Hepatocyte (in vitro differentiated cells): ENCODE measurements around the gene VAV1. TPM values are rescaled to one million over a fixed set of nuclear protein-coding genes. Genes with fewer than 3 reads are reported as not detected.
"Not testable (repeated sequence)": the region's sequence is repeated elsewhere in the genome, so short reads cannot be mapped to it uniquely, and the experiment has no call there.

Experiments used
- DNase-seq: peaks from one replicate; pipeline ENCODE4 v3.0.0-alpha.2; 2016; ENCODE audit warnings: low spot score
- H2AFZ ChIP-seq: fragments of 200-600 bp; sonication (generic); 2 replicates; pipeline ENCODE4 v1.6.0; 2016; ENCODE audit warnings: antibody characterized with exemption, mild to moderate bottlenecking
- H3K27ac ChIP-seq: fragments of 200-600 bp; sonication (generic); 2 replicates; pipeline ENCODE4 v1.5.1; 2016; ENCODE audit warnings: mild to moderate bottlenecking
- H3K27me3 ChIP-seq: fragments of 200-600 bp; sonication (generic); 2 replicates; pipeline ENCODE4 v1.6.1; 2016
- H3K36me3 ChIP-seq: fragments of 200-600 bp; sonication (generic); replicated peaks from 2 replicates; pipeline ENCODE4 v1.5.1; 2016; ENCODE audit warnings: low read depth; ENCODE audit not compliant: insufficient read depth
- H3K4me1 ChIP-seq: fragments of 200-600 bp; sonication (generic); 2 replicates; pipeline ENCODE4 v1.5.1; 2016; ENCODE audit warnings: mild to moderate bottlenecking, moderate library complexity; ENCODE audit not compliant: insufficient read depth
- H3K4me2 ChIP-seq: fragments of 200-600 bp; sonication (generic); 2 replicates; pipeline ENCODE4 v1.6.0; 2016
- H3K4me3 ChIP-seq: fragments of 200-600 bp; sonication (generic); 2 replicates; pipeline ENCODE4 v1.5.1; 2016; ENCODE audit warnings: mild to moderate bottlenecking
- H3K79me2 ChIP-seq: fragments of 200-600 bp; sonication (generic); 2 replicates; pipeline ENCODE4 v1.6.0; 2017; ENCODE audit warnings: mild to moderate bottlenecking
- H3K9me2 ChIP-seq: fragments of 200-600 bp; sonication (generic); replicated peaks from 2 replicates; pipeline ENCODE4 v1.6.0; 2017; ENCODE audit warnings: mild to moderate bottlenecking; ENCODE audit not compliant: insufficient read depth
- H3K9me3 ChIP-seq: fragments of 200-600 bp; sonication (generic); 2 replicates; pipeline ENCODE4 v1.5.1; 2016; ENCODE audit warnings: low read depth, mild to moderate bottlenecking
- H4K20me1 ChIP-seq: fragments of 200-600 bp; sonication (generic); 2 replicates; pipeline ENCODE4 v1.6.0; 2016; ENCODE audit warnings: mild to moderate bottlenecking; ENCODE audit not compliant: insufficient read depth, poor library complexity, severe bottlenecking
- EZH2 ChIP-seq: fragments of 200-600 bp; sonication (generic); IDR thresholded peaks from 2 replicates; pipeline ENCODE4 v1.6.1; 2016; ENCODE audit warnings: antibody characterized with exemption, mild to moderate bottlenecking, borderline replicate concordance
- EZH2phosphoT487 ChIP-seq: fragments of 200-600 bp; sonication (generic); IDR thresholded peaks from one replicate; pipeline ENCODE4 v1.6.1; 2018; ENCODE audit warnings: antibody characterized with exemption, mild to moderate bottlenecking, low read depth, moderate library complexity; ENCODE audit not compliant: unreplicated experiment, severe bottlenecking
- WGBS: methylation state at CpG from one replicate; pipeline ENCODE4 v1.1.6; 2016; ENCODE audit warnings: low lambda C conversion rate; ENCODE audit errors: missing lambda C conversion rate; 5-methylcytosine and 5-hydroxymethylcytosine counted together
- polyA plus RNA-seq: library from polyadenylated mRNA; unstranded; fragments of >200 nt; fragmentation: Nextera tagmentation; extraction: Ambion mirVana; gene quantifications from 2 replicates; pipeline ENCODE4 v1.2.1, GENCODE V29; 2016
- total RNA-seq: library from RNA; depleted of rRNA; stranded (reverse); fragments of >200 nt; gene quantifications from 2 replicates; pipeline ENCODE4 v1.2.3, GENCODE V29; 2014
- TF ChIP-seq, protein P1 (sequence below): fragments of 200-600 bp; sonication (generic); IDR thresholded peaks from 2 replicates; pipeline ENCODE4 v1.5.1; 2016; ENCODE audit warnings: antibody characterized with exemption, mild to moderate bottlenecking; ENCODE audit not compliant: poor library complexity

The VAV1 gene
- total and polyA plus RNA-seq, 2 experiments from 2014 or later: 0.23 TPM; not detected in 1

DNA sequence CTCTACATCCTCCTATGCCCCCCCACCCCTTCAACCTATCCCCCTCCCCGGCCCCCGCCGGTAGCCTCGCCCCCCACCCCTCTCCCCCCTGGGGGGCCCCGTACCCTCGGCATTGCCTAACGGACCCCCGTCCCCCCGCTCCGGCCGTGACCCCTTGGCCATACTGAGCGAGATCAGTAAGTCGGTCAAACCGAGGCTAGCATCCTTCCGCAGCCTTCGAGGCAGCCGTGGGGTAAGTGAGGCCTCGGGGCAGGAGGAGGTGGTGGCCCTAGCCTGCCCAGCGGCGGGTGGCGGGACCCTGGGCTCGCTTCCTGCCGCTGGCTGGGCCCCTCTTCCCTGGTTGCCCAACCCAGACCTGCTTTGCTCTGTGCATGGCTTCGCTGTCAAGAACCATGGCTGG lies 26.5 kb upstream of the VAV1 start:
- Histone ChIP-seq H4K20me1 (peaks cover 5% of the 10 kb centered on the region), H3K79me2 (peaks cover 36% of the 10 kb centered on the region), H3K9me3 (no peaks in the 10 kb centered on the region), H2AFZ (no peak overlapping the region), H3K27ac (no peak overlapping the region), H3K4me1 (peaks cover 31% of the 10 kb centered on the region), H3K27me3 (no peaks in the 10 kb centered on the region), H3K4me2 (no peak overlapping the region), H3K36me3 (no peaks in the 10 kb centered on the region), H3K4me3 (no peak overlapping the region), H3K9me2 (no peaks in the 10 kb centered on the region)
- no peak for TF ChIP-seq EZH2
- no peak for TF ChIP-seq EZH2phosphoT487
- TF ChIP-seq, protein P1, sequence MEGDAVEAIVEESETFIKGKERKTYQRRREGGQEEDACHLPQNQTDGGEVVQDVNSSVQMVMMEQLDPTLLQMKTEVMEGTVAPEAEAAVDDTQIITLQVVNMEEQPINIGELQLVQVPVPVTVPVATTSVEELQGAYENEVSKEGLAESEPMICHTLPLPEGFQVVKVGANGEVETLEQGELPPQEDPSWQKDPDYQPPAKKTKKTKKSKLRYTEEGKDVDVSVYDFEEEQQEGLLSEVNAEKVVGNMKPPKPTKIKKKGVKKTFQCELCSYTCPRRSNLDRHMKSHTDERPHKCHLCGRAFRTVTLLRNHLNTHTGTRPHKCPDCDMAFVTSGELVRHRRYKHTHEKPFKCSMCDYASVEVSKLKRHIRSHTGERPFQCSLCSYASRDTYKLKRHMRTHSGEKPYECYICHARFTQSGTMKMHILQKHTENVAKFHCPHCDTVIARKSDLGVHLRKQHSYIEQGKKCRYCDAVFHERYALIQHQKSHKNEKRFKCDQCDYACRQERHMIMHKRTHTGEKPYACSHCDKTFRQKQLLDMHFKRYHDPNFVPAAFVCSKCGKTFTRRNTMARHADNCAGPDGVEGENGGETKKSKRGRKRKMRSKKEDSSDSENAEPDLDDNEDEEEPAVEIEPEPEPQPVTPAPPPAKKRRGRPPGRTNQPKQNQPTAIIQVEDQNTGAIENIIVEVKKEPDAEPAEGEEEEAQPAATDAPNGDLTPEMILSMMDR: no peak
- 96% methylated on average over 14 of the region's 24 CpGs for WGBS
- DNase-seq: no peak

DNA sequence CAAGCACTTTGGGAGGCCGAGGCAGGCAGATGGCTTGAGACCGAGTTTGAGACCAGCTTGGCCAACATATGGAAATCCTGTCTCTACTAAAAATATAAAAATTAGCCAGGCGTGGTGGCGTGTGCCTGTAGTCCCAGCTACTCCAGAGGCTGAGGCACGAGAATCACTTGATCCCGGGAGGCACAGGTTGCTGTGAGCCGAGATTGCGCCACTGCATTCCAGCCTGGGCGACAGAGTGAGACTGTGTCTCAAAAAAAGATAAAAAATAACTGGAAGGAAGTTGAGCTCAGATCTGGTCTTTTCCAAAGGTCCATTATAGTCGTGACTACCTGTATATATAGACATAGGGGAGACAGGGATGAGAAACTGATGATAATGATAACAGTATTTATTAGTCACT lies 24.0 kb upstream of the VAV1 start:
- 76% methylated on average over 10 of the region's 10 CpGs for WGBS
- not testable (repeated sequence) for H4K20me1 ChIP-seq, H3K9me2 ChIP-seq, DNase-seq, H3K4me3 ChIP-seq, H2AFZ ChIP-seq, H3K9me3 ChIP-seq, H3K27me3 ChIP-seq, H3K36me3 ChIP-seq, H3K4me2 ChIP-seq
- peak overlapping the region; percentile 24 for H3K27ac ChIP-seq
- peaks cover 27% of the 10 kb centered on the region for H3K4me1 ChIP-seq
- peaks cover 21% of the 10 kb centered on the region for H3K79me2 ChIP-seq

DNA sequence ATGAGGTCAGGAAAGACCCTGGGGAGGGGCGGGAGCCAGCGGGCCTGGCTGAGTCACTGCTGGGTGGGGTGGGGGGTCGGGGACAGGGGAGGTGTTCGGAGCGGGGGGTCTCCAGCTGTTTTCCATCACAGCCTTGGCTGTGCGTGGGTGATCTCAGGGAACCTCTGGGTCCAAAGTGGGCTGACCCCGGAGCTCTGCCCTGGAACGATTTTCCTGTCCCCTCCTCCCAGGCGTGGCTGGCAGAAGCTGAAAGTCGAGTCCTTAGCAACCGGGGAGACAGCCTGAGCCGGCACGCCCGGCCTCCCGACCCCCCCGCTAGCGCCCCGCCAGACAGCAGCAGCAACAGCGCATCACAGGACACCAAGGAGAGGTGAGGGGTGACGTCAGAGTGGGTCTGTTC lies 22.4 kb upstream of the VAV1 start:
- H3K27me3 ChIP-seq: no peaks in the 10 kb centered on the region
- H3K9me2 ChIP-seq: no peaks in the 10 kb centered on the region
- 82% methylated on average over 11 of the region's 20 CpGs for WGBS
- peak overlapping the region; percentile 16 for H3K27ac ChIP-seq
- H3K36me3 ChIP-seq: no peaks in the 10 kb centered on the region
- H3K4me3 ChIP-seq: no peak overlapping the region
- no peak overlapping the region for H3K4me2 ChIP-seq
- peaks cover 13% of the 10 kb centered on the region for H3K4me1 ChIP-seq
- H3K9me3 ChIP-seq: no peaks in the 10 kb centered on the region
- no peak for TF ChIP-seq EZH2phosphoT487
- TF ChIP-seq, protein P1: no peak
- TF ChIP-seq EZH2: no peak
- H3K79me2 ChIP-seq: peaks cover 21% of the 10 kb centered on the region
- no peaks in the 10 kb centered on the region for H4K20me1 ChIP-seq
- no peak for DNase-seq
- H2AFZ ChIP-seq: no peak overlapping the region

DNA sequence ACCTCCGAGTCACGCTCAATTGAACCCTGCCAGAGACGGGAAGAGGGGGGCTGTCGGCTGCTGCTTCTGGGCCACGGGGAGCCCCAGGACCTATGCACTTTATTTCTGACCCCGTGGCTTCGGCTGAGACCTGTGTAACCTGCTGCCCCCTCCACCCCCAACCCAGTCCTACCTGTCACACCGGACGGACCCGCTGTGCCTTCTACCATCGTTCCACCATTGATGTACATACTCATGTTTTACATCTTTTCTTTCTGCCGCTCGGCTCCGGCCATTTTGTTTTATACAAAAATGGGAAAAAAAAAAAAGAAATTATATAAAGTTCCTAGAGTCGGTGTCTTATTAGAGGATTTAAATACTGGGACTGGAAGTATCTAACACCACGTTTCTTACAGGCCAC lies 21.3 kb upstream of the VAV1 start:
- H4K20me1 ChIP-seq: no peaks in the 10 kb centered on the region
- no peaks in the 10 kb centered on the region for H3K9me3 ChIP-seq
- no peak for DNase-seq
- TF ChIP-seq EZH2phosphoT487 (no peak), EZH2 (no peak)
- TF ChIP-seq, protein P1: no peak
- H3K4me2 ChIP-seq: no peak overlapping the region
- H3K27ac ChIP-seq: peak overlapping the region; percentile 99
- H3K4me3 ChIP-seq: no peak overlapping the region
- H3K4me1 ChIP-seq: peaks cover 8% of the 10 kb centered on the region
- 93% methylated on average over 16 of the region's 16 CpGs for WGBS
- H3K79me2 ChIP-seq: peaks cover 11% of the 10 kb centered on the region
- H3K36me3 ChIP-seq: no peaks in the 10 kb centered on the region
- H3K9me2 ChIP-seq: no peaks in the 10 kb centered on the region
- no peak overlapping the region for H2AFZ ChIP-seq
- no peaks in the 10 kb centered on the region for H3K27me3 ChIP-seq
